Measurements from ENCODE around the gene AFF3.

AFF3 gene

GRCh38 chr2:100011272-100011731 is 131.1 kb downstream of the AFF3 start:
- no peak for DNase-seq (ENCODE audit: low read depth in 3 of 3)

GRCh38 chr2:100010606-100011005 is 131.8 kb downstream of the AFF3 start:
- no peak for DNase-seq (ENCODE audit: low read depth in 3 of 3)

- DNase-seq (ENCODE audit: low read depth in 3 of 3) = no peak
Observed at GRCh38 chr2:100009743-100010142, 132.6 kb downstream of the AFF3 start.

- no peak for DNase-seq (ENCODE audit: low read depth in 3 of 3)
Observed at GRCh38 chr2:100008956-100009355, 133.4 kb downstream of the AFF3 start.

- no peak for DNase-seq (ENCODE audit: low read depth in 3 of 3)
Observed at GRCh38 chr2:100006516-100006915, 135.9 kb downstream of the AFF3 start.

- DNase-seq (ENCODE audit: low read depth in 3 of 3) = no peak
Observed at GRCh38 chr2:100004959-100005387, 137.4 kb downstream of the AFF3 start.

- no peak for DNase-seq (ENCODE audit: low read depth in 3 of 3)
Observed at GRCh38 chr2:100004348-100004884, 138.0 kb downstream of the AFF3 start.

- no peak for DNase-seq (ENCODE audit: low read depth in 3 of 3)
Observed at GRCh38 chr2:100002059-100002458, 140.3 kb downstream of the AFF3 start.

GRCh38 chr2:100000915-100001707 is 141.3 kb downstream of the AFF3 start:
- DNase-seq (ENCODE audit: low read depth in 3 of 3) = no peak

- DNase-seq (ENCODE audit: low read depth in 3 of 3) = no peak
Observed at GRCh38 chr2:99998651-99999320, 143.6 kb downstream of the AFF3 start.

- no peak for DNase-seq (ENCODE audit: low read depth in 3 of 3)
Observed at GRCh38 chr2:99989905-99990304, 152.5 kb downstream of the AFF3 start.

GRCh38 chr2:99988599-99988998 is 153.8 kb downstream of the AFF3 start:
- DNase-seq (ENCODE audit: low read depth in 3 of 3) = no peak

GRCh38 chr2:99987160-99987559 is 155.2 kb downstream of the AFF3 start:
- no peak for DNase-seq (ENCODE audit: low read depth in 3 of 3)

GRCh38 chr2:99984799-99985515 is 157.4 kb downstream of the AFF3 start:
- DNase-seq (ENCODE audit: low read depth in 3 of 3) = no peak

GRCh38 chr2:99982744-99983143 is 159.6 kb downstream of the AFF3 start:
- DNase-seq (ENCODE audit: low read depth in 3 of 3) = no peak

GRCh38 chr2:99981840-99982239 is 160.6 kb downstream of the AFF3 start:
- DNase-seq (ENCODE audit: low read depth in 3 of 3) = no peak

- DNase-seq (ENCODE audit: low read depth in 3 of 3) = no peak
Observed at GRCh38 chr2:99980176-99980575, 162.2 kb downstream of the AFF3 start.

GRCh38 chr2:99977966-99978365 is 164.4 kb downstream of the AFF3 start:
- DNase-seq (ENCODE audit: low read depth in 3 of 3) = no peak

- DNase-seq (ENCODE audit: low read depth in 3 of 3) = no peak
Observed at GRCh38 chr2:99975386-99975785, 167.0 kb downstream of the AFF3 start.

GRCh38 chr2:99974682-99975375 is 167.6 kb downstream of the AFF3 start:
- no peak for DNase-seq (ENCODE audit: low read depth in 3 of 3)

GRCh38 chr2:99974275-99974674 is 168.1 kb downstream of the AFF3 start:
- no peak for DNase-seq (ENCODE audit: low read depth in 3 of 3)
